Measurements from ENCODE around the gene ZNF205. TPM values are rescaled to one million over a fixed set of nuclear protein-coding genes. Genes with fewer than 3 reads are reported as not detected.

ZNF205 gene
- total and polyA plus RNA-seq, 10 of the 15 experiments (the other 5 are each of a cell fraction or from before 2014, with no cell fraction given) = 0.26 to 1.5 (median 0.78) TPM; not detected in 2

DNA sequence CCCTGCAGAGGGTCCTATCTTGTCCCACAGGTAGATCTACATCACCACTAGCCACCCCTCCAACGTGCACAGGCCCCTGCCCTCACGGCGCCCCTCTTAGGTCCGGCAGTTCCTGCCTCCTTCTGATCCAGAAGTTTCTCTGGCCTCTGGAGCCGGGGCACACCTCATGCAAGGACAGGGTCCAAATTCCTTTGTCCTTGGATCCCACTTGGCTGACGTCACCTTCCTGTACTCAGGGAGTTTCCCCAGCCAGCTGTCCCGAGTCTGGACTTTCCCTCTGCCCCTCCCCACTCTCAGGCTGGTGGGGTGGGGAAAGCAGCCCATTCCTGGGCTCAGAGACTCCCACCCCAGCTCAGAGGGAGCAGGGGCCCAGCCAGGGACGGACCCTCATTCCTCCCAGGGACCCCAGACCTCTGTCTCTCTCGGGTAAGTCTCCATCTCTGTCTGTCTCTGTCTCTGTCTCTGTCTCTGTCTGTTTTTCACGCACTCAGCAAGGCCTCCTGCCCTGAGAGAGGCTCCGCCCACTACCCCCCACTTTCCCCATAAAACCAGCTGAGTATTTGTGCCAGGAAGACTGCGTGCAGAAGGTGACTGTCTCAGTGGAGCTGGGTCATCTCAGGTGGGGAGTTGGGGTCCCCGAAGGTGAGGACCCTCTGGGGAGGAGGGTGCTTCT is 47.2 kb upstream of the ZNF205 start, which contains the start of gene IL32 (continued):
- TF ChIP-seq TCF3 (IDR thresholded peaks at IDR 0.05; ENCODE audit: borderline replicate concordance, insufficient read depth, low read depth, low read length) = peak; percentile 13; the same call in 1 of the 2 replicates
- no peak for TF ChIP-seq JUND (IDR thresholded peaks at IDR 0.05; ENCODE audit: low read depth, low read length)
- TF ChIP-seq TAF1 (IDR thresholded peaks at IDR 0.05; ENCODE audit: borderline replicate concordance, low read depth, low read length) = no peak
- no peak; the same call in 1 of the 2 replicates for TF ChIP-seq JUNB (IDR thresholded peaks at IDR 0.05)
- TF ChIP-seq BMI1 (IDR thresholded peaks at IDR 0.05; ENCODE audit: borderline replicate concordance) = no peak
- no peak for TF ChIP-seq RFX5 (IDR thresholded peaks at IDR 0.05; ENCODE audit: low read depth, low read length)
- TF ChIP-seq NBN (IDR thresholded peaks at IDR 0.05) = no peak
- peak; percentile 55; the same call in 1 of the 2 replicates for TF ChIP-seq CREM (IDR thresholded peaks at IDR 0.05; ENCODE audit: low read depth)
- 0 out of 2 replicates have a peak, but pooled peaks have one; percentile 38 for TF ChIP-seq NR2F1 (conservative IDR thresholded peaks at IDR 0.05)
- TF ChIP-seq TARDBP (IDR thresholded peaks at IDR 0.05; ENCODE audit: borderline replicate concordance) = no peak
- TF ChIP-seq HDGF (IDR thresholded peaks at IDR 0.05) = peak; percentile 34; the same call in 1 of the 2 replicates
- no peak for TF ChIP-seq PKNOX1 (IDR thresholded peaks at IDR 0.05)
- no peak for TF ChIP-seq ETV6 (conservative IDR thresholded peaks at IDR 0.05 in 1 of 2, IDR thresholded peaks at IDR 0.05 in 1 of 2; ENCODE audit: borderline replicate concordance in 1 of 2, low read depth in 1 of 2)
- TF ChIP-seq, protein P1, sequence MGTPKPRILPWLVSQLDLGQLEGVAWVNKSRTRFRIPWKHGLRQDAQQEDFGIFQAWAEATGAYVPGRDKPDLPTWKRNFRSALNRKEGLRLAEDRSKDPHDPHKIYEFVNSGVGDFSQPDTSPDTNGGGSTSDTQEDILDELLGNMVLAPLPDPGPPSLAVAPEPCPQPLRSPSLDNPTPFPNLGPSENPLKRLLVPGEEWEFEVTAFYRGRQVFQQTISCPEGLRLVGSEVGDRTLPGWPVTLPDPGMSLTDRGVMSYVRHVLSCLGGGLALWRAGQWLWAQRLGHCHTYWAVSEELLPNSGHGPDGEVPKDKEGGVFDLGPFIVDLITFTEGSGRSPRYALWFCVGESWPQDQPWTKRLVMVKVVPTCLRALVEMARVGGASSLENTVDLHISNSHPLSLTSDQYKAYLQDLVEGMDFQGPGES (IDR thresholded peaks at IDR 0.05) = no peak
- TF ChIP-seq LARP7 (IDR thresholded peaks at IDR 0.05) = 0 out of 2 replicates have a peak, but pooled peaks have one; percentile 32
- no peak for TF ChIP-seq USF2 (IDR thresholded peaks at IDR 0.05; ENCODE audit: borderline replicate concordance, low read depth, low read length)
- no peak for TF ChIP-seq KLF5 (IDR thresholded peaks at IDR 0.05; ENCODE audit: partially characterized antibody)
- no peak for TF ChIP-seq ZBTB33 (IDR thresholded peaks at IDR 0.05)
- TF ChIP-seq FOS (IDR thresholded peaks at IDR 0.05; ENCODE audit: borderline replicate concordance, extremely low read depth, insufficient read length) = no peak
- TF ChIP-seq, protein P2, sequence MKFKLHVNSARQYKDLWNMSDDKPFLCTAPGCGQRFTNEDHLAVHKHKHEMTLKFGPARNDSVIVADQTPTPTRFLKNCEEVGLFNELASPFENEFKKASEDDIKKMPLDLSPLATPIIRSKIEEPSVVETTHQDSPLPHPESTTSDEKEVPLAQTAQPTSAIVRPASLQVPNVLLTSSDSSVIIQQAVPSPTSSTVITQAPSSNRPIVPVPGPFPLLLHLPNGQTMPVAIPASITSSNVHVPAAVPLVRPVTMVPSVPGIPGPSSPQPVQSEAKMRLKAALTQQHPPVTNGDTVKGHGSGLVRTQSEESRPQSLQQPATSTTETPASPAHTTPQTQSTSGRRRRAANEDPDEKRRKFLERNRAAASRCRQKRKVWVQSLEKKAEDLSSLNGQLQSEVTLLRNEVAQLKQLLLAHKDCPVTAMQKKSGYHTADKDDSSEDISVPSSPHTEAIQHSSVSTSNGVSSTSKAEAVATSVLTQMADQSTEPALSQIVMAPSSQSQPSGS (IDR thresholded peaks at IDR 0.05; ENCODE audit: low read length) = no peak; the same call in 1 of the 2 replicates
- no peak for TF ChIP-seq ESRRA (IDR thresholded peaks at IDR 0.05; ENCODE audit: low read length)
- TF ChIP-seq IRF5 (IDR thresholded peaks at IDR 0.05; ENCODE audit: borderline replicate concordance) = no peak
- TF ChIP-seq HCFC1 (IDR thresholded peaks at IDR 0.05; ENCODE audit: low read length) = no peak
- no peak for TF ChIP-seq SMAD5 (IDR thresholded peaks at IDR 0.05; ENCODE audit: low read depth)

All from GM12878 (cell line).